CD4-positive, alpha-beta T cell treated with Interleukin-6 at 100 ng/mL for 8 hours (primary cell): ENCODE data around the gene WARS2.

Source experiments
- DNase-seq: peaks from one replicate; pipeline ENCODE4 v3.0.0-alpha.2; 2020; ENCODE audit warnings: mixed read lengths, low spot score

The WARS2 gene

DNA sequence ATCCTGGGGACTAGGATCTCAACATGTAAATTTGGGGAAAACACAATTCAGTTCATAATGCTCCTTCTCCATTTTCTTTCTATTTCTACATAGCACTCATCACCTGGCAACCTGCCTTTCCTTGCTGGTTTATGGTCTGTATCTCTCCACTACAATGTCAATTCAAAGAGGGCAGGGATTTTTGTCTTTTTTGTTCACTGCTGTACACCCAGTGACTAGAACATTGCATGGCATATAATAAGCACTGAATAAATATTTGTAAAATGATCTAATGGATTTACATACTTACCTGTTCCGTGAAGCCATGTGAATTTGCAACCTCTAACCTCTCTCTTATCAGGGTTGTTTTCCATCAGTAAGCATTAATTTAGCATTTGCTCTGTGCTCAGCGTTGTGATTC lies 124.9 kb downstream of the WARS2 start:
- no peak for DNase-seq

DNA sequence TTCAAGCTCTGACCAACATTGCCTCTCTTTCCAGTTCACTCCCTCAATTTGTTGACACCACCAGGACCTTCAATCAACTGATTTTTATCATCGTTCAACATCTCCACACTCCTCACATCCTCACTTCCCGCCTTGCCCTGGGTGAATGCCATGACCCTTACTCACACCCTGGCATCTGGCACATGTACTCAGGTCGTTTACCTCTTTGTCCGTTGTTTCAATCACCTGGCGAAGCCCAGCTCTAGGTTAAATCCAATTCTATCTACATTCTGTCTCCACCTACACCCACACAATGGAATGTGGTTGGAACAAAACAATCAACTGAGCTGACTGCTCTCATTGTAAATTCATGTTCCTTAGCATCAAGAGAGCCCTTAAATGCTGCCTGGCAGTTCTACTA lies 128.1 kb downstream of the WARS2 start:
- DNase-seq = no peak

DNA sequence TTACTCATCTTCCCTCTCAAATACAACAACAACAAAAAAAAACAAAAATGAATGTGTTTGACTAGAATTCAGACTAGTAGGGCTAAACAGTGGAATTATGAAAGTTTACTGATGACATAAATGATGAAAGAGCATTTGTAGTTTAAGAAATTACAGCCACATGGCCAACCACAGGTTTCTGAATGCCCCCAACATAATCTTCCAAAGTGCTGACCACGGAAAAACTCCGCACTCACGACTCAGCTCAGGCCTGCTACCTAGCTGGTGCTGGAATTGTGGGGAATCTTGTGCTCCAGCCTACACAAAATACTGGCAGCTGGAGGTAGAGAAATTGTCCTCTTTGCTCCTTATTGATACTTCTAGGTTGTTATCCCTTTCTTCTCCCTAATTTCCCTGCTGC lies 128.7 kb downstream of the WARS2 start:
- DNase-seq = no peak

DNA sequence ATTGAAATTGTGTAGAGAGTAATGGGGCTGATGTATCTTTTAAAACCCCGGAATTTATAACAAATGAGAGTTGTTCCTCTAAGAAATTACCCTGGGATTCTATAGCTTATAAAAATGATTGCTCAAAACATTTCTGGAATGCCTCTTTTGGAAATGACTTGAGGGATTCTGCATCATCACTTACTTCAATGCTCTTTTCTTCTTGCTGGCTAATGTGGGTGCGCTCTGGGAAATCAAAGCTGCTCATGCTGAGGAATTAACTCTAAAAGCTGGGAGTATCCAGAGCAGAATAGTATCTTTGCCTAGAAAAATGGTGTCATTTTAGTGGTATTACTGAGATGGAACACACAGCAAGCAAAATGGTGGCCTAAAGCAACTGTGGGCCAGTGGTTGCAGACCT lies 129.3 kb downstream of the WARS2 start:
- no peak for DNase-seq

DNA sequence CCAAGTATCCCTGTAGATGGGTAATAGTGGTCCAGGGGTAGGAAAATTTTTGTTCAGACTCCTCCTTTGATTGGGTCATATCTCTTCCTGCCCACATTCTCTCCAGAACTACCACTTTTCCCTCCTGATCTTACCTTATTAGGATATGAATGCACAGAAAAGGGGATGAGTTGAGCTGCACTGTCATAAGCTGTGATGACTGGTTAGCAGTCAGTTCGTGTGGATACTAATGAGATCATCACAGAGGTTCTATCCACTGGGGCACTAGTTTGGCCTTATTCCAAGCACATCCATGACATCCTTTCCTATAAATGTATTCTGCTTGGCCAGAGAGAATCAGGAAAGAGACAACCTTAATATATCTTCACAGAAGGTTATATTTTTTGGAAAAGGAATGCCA lies 130.3 kb downstream of the WARS2 start:
- DNase-seq = no peak

DNA sequence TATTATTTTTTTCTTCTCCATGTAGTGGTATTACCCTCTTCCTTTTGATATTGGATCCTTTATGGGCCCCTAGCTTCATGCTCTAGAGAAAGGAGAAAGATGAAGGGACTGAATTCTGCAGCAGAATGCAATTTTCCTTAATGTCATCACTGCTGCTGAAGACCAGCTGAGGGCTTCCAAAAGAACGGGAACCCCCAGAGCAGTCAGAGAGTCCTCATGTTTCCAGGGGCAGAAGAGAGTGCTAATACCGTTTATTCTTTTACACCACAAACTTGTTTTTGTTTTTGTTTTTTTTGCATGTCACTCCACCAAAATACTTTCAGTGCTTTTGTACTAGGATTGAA lies 131.2 kb downstream of the WARS2 start:
- no peak for DNase-seq

DNA sequence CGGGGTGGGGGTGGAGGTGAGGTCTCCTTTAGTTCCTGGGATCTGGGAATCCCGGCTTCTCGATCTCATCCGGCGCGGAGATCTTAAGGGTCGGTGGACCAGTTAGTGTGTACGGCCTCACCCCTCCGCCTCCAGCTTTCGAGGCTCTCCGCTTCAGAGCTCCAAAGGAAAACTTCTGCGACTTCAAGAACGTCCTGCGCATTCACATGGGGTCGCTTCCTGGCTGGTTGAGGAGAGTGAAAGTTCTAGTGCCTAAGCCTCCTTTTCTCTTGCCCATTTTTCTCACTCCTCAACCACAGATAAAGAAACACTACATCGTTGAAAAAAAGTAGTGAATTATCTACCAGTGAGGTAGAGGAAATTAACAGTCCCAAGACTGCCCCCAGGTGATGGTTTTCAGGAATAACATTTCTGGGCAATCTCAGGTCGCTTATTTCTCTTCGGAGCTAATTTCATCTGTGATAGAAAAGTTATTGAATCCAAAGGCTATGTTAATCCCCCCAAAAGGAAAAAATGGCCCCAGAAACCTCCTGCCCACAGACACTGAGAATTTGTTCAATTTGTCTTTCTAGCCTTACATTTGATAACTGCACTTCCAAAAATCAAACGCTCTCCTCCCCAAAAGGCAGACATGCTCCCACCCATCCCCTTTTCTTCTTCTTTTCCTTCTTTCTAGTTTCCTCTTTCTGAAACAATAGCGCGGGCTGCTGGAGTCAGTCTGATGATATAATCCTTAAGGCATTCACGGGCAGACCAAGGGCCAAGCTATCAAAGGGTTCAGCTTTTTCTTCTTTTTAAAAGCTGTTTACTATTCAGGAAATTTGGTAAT lies 131.8 kb downstream of the WARS2 start:
- no peak for DNase-seq

DNA sequence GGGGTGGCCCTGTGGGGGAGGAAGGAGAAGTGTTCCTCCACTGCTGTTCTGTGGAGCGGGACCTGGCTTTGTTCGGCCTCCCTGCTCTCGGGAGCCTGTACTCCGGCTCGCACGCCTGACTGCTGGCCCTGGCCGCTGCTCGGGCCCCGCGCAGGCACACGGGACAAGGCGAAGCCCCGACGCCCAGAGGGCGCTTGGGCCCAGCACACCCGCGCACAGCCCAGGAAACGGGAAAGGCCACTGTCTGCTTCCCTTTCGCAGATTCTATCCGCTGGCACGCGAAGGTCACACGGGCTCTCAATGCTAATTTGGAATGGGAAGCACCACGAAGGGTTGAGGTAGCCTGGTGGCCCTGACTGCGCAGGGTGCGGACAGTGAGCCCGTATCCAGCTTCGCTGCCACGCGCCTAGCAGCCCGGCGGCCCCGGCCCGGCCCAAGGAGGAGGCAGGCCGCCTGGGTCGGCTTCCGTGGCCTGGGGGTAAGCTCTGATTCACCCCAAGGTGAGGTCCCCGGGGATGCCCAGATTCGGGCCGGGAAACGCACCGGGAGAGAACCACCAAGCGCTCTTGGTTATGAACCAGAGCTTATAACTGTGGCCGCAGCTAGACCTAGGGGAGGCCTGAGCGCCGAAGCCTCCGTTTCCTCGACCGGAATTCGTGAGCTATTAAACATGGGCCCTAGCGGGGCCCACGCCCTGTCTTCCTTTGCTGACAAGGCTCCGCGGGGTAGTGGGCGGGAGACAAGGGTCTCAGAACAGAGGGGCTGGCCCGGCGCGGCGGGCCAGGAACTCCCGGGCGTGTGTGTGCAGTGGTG lies 132.6 kb downstream of the WARS2 start:
- DNase-seq = no peak

DNA sequence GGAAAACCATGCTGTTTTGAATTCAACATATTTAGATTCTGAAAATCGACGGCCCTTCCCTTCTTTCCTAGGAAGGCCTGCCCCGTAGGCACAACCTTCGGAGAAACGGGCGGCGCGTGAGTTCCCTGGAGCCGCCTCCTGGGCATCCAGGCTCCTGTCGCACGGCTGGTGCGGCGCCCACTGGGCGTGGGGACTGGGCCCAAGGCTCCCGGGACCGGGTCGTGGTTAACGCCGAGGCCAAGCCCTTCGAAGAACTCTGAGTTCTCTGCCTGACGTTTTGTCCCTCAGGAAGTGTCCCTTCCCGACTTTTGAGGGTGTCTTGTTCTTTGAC lies 133.1 kb downstream of the WARS2 start:
- DNase-seq = no peak

DNA sequence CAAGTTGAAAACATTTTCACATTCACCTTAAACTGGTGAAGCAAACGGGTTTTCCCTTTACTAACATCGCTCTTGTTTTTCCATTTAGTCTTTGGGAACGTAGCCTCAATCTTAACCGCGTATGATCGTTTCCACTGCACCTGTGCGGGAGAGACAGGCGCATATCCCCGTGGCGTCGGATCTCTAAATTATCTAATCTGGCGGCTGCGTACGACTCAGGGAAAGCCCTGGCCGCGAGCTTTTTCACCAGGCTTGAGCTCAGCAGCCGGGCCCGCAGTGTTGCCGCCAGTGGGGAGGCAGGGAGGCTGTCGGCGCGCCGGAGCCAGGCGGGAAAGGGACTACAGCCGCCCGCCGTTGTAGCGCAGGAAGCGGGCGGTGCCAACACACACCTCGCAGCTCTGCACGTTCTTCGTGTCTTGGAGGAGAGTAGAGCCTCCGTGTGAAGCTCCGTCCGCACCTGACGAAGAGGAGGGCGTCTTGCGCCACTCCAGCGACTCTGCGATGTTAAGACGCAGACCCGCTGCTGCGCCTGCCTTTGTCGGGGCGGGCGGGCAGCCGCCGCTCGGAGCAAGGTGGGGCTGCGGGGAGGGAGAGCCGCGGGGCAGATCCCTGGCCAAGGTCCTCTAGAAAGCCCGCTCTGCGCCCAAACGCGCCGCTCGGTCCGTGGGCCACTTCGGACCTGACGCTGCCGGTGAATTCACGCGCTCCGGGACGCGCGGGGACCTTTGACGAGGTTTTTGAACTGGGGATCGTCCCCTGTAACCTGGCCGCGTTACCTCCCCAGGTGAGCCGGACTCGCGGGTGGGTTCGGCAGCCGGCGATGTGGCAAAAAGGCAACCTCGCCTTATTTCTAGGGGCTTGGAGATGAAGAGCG lies 133.8 kb downstream of the WARS2 start:
- DNase-seq = no peak

DNA sequence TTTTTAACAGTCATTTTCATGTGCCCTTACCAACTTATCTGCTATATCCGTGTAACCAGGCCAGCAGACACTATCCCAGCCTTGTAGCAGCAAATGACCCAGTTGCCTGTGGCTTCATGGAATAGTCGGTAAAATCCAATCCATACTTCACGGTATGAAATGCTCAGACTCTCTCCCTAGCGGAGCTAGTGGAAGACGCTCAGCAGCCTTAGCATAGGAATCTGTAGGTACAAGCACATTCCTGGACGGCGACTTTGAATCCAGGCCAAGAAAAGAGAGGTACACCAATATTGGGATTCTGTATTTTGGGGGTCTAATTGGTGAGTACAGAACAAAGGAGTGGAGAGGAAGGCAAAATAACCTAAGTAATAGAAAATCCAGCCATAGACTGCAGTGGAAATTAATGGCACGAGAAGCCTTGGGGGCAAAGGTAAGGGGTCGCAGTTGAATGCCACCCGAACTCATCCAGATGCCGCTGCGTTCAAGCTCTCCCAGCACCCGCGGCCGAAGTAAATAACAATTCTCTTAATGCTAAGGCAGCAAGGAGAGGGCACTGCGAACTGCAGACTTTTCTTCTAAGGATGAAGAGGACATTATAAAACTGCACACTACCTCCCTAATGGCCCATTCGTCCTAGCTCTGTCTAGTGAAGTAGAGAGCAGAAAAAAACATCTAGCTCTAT lies 134.6 kb downstream of the WARS2 start:
- no peak for DNase-seq

DNA sequence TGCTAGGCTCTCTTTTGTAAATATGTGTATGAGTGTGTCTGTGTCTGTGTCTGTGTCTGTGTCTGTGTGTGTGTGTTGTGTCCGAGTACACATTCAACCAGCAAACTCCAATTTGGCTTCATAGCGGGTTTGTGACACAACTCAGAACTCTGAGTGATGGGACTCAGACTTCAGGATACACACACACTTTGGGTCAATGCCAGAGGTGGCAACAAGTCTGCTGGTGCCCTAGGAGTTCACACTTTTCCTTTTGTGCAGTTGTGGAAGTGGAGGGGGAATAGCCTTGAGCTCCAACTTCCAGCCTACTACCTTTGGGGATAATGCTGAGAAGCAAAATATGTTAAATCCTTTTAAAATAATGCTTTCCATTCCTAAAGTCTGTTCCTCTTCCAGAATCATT lies 135.7 kb downstream of the WARS2 start:
- no peak for DNase-seq

DNA sequence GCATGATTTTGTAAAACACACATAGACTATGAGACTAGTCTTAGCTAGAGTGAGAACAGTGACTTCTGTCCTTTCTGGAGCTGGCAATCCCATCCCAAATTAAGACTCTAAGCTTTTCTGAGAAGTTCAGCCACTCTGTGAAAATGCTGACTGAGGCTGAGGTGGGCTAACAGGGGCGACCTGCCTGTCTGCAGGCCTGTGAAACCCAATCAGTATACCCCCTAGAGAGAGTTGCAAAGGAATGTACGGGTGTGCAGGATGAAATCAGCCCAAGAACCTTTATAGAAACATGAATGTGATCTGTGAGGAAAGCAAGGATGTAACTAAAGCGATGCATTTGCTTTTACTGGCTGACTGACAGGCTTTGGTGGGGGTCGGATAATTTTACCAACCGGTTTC lies 136.3 kb downstream of the WARS2 start:
- DNase-seq = no peak

DNA sequence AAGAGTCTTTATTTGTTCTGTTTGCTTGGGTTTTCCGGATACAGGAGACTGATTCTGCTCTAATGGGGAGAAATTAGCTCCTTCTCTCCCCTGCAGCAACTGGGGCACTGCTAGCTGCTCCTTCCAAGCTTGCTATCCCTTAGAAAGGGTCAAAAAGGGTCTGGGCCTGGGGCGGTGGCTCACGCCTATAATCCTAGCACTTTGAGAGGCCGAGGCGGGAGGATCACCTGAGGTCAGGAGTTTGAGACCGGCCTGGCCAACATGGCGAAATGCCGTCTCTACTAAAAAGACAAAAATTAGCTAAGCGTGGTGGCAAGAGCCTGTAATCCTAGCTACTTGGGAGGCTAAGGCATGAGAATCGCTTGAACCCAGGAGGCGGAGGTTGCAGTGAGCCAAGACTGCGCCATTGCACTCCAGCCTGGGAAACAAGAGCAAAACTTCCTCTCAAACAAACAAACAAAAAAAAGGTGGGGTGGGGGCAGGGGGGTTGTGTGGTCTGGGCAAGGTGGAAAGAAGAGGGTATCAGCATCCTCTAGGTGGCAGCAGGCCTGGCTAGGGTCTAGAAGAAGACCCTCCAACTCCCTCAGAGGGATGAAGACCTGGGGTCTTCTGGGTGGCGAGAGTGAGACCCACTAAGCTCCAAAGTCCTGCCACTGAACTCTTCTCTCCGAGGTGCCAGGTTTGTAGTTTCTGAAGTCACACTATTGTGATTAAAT lies 136.9 kb downstream of the WARS2 start:
- DNase-seq = no peak

DNA sequence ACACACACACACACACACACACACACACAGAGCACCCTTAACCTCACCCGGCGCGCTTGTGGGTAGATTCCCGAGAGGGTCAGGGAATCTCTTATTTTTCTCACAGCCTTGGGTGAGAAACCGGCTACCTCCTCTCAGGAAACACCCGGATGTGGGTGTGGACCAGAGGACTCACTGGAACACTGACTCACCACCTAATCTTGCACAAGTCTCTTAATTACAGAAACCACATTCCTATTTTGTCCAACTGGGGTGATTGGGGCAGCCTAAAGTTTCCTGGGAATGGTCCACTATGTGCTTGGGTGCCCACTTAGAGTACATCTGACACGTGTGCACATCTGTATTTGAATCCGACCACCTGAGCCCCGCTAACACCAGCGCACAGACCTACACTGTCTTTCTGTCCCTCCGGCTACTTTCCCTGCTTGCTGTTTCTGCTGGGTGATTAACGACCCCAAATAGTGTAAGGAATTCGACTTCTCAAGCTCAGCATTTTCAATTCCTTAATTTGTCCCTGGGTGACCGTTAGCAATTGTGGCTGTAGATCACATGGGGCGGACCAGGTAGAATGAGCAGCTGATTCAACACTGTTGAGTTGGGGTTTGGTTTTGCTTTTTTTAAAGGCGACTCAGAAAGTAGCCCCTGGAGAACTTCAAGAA lies 138.3 kb downstream of the WARS2 start:
- DNase-seq = no peak

DNA sequence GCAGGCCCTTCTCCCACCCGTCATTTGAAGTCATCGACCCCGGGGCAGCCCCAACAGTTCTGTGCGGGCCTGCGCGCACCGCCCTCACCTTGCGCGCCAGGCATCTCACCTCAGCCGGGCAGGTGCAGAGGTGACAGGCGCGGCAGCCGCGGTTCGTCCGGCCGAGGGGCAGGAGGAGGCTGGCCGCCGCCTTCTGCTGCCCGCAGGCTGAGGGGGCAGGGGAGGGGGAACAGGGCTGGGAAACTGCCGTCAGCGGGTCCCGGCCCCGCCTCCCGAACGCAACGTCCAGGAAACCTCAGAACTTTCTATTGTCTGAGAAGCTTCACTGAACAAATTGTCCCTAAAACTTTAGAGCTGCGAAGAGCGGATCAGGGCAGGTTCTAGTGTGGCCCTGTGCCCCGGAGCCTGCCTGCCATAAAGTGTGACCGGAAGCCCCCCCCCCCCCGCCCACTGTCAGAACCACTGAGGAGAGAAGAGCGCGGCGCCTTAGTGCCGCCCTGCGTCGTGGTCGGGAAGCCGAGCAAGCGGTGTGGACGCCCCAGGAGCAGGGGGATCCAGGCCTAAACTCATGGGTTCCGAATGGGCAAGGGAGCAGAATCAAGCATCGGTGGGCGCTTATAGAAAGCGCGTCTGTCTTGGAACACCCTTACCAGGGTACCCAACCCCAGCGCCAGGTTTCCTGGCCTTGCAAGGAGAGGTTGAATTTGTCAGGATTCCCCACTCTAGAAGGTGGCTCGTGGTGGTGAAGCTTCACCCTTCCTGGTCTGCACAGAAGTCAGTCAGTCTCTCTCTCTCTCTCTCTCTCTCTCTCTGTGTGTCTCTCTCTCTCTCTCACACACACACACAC lies 139.0 kb downstream of the WARS2 start:
- DNase-seq = no peak

DNA sequence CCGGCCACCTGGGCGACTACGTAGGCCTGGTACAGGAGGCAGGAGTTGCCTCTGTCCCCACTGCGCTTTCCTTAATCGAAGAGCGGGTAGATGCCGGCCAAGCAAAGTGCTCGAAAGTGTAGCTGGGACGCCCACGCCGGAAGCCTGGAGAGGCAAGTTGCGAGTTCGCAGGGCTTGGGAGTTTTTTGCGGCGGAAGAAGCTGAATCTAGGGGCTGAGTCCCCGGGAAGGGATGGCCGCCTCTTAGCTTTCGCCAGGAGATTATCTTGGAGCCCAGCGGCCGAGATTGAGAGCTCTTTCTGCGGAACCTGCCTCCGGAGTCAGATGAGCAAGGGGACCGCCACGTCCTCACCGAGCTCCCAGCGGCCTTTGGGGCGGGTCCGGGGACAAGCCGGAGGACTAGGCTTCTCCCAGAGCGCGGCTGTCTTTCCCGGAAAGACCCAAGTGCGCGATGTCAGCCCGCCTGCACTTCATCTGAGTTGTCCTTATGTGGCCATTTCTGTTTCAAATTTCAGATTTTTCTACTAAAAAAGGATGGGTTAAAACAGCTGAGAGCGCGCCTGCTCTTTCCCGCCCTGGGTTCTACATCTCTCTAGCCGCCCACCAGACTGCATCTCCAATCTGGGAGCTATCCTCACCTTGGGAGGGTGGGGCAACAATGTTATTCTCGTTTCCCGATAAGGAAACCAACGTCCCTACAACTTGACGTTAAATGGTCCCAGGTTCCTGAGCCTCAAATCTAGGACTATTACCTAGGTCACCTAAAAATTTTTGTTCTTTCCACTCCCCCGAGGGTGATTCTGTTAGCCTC lies 139.9 kb downstream of the WARS2 start:
- DNase-seq = no peak

DNA sequence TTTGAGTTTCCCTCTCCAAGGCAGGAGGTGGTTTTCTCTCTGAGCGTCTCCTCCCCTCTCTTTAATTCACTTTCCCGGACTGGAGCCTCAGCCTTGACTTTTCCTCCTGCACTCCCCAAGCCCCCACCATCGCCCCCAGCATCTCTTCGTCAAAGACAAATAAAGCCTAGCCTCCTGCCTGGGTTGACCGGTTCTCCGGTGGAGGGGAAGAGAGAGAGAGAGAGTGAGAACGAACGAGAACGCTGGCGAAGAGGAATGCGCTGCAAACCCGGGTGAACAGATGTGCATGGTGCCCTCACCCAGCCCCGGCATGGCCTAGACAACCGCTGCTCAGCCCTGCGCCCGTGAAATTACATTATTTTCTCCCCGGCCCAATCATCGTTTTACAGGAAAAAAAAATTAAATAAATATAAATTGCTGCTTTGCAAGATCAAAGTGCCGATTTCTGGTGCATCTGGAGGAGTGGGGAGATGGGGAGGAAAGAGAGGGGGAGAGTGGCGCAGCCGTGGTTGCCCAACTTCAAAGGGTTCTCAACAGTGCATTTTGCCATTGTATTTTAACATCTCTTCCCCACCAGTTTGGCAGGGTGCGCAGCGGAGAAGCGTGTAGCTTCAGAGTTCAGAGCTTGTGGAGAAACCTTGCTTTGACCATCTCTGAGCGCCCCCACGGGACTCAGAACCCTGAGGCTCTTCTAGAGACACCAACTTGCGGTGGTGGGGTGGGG lies 140.9 kb downstream of the WARS2 start:
- DNase-seq = no peak
